Erythroblast (primary cell): Measurements from ENCODE around the gene DNER.

Experiments
- DNase-seq, 2 experiments: peaks; one replicate each; lab custom pipeline; 2025; lab: John Stamatoyannopoulos, UW
- GATA1 ChIP-seq: IDR thresholded peaks from 2 replicates; pipeline ENCODE4 v1.6.1; 2011; ENCODE audit warnings: low read depth, mild to moderate bottlenecking, control low read depth, low read length, moderate library complexity
- POLR2A ChIP-seq: IDR thresholded peaks from 2 replicates; pipeline ENCODE4 v1.6.1; 2011; ENCODE audit warnings: mild to moderate bottlenecking, low read length

The DNER gene

GRCh38 chr2:229612384-229612971 is 101.9 kb downstream of the DNER start:
- no peak for DNase-seq
- TF ChIP-seq GATA1 (no peak), POLR2A (no peak)

- TF ChIP-seq GATA1 (no peak), POLR2A (no peak)
- no peak for DNase-seq
These were observed 103.0 kb downstream of the DNER start for GRCh38 chr2:229611360-229611759.

- no peak for DNase-seq
- TF ChIP-seq GATA1 (no peak), POLR2A (no peak)
These were observed 103.5 kb downstream of the DNER start for GRCh38 chr2:229610872-229611271.

- TF ChIP-seq POLR2A, result no peak
- TF ChIP-seq GATA1, result no peak
- no peak for DNase-seq
These were observed 104.0 kb downstream of the DNER start for GRCh38 chr2:229610333-229610732.

GRCh38 chr2:229601936-229602335 is 112.4 kb downstream of the DNER start:
- no peak for TF ChIP-seq GATA1
- TF ChIP-seq POLR2A, result no peak
- DNase-seq, result no peak

GRCh38 chr2:229601396-229601795 is 113.0 kb downstream of the DNER start:
- DNase-seq, result no peak
- TF ChIP-seq POLR2A, result no peak
- no peak for TF ChIP-seq GATA1

- no peak for DNase-seq
- TF ChIP-seq POLR2A (no peak), GATA1 (no peak)
These were observed 116.1 kb downstream of the DNER start for GRCh38 chr2:229598227-229598626.

GRCh38 chr2:229596796-229597195 is 117.6 kb downstream of the DNER start:
- TF ChIP-seq POLR2A, result no peak
- TF ChIP-seq GATA1, result no peak
- DNase-seq, result no peak

- TF ChIP-seq GATA1 (no peak), POLR2A (no peak)
- no peak for DNase-seq
These were observed 122.7 kb downstream of the DNER start for GRCh38 chr2:229591611-229592010.

- DNase-seq, result peak; percentile 33 to 55
- TF ChIP-seq POLR2A (no peak), GATA1 (no peak)
These were observed 127.3 kb downstream of the DNER start for GRCh38 chr2:229586746-229587705.

- no peak for TF ChIP-seq POLR2A
- no peak for TF ChIP-seq GATA1
- no peak for DNase-seq
These were observed 128.3 kb downstream of the DNER start for GRCh38 chr2:229586012-229586411.

GRCh38 chr2:229582151-229582550 is 132.2 kb downstream of the DNER start:
- no peak for DNase-seq
- TF ChIP-seq GATA1 (no peak), POLR2A (no peak)

GRCh38 chr2:229578052-229578846 is 136.1 kb downstream of the DNER start:
- no peak for DNase-seq
- no peak for TF ChIP-seq GATA1

GRCh38 chr2:229575569-229576315 is 138.6 kb downstream of the DNER start:
- TF ChIP-seq GATA1 (no peak), POLR2A (no peak)
- DNase-seq, result no peak
